GM18868 (cell line): ENCODE results near the gene CXorf66.
"Not testable (repeated sequence)": the region's sequence is repeated elsewhere in the genome, so short reads cannot be mapped to it uniquely, and the experiment has no call there.

ENCODE experiments used
- ATAC-seq: cut with Tn5 transposase; IDR thresholded peaks from one replicate; pipeline ENCODE4 v1.9.1; 2021; ENCODE audit warnings: mild to moderate bottlenecking, moderate library complexity; ENCODE audit not compliant: unreplicated experiment

The CXorf66 gene, protein sequence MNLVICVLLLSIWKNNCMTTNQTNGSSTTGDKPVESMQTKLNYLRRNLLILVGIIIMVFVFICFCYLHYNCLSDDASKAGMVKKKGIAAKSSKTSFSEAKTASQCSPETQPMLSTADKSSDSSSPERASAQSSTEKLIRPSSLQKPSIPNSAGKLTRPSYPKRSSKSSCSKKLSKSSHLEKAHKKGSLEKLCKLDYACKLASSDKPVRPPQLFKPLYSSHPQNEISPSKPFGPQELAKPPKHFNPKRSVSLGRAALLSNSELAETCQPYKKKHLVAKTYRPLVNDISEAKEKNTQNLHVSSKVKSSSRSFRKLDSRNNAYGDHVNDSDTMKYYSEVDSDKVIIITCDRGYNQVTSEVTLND

DNA sequence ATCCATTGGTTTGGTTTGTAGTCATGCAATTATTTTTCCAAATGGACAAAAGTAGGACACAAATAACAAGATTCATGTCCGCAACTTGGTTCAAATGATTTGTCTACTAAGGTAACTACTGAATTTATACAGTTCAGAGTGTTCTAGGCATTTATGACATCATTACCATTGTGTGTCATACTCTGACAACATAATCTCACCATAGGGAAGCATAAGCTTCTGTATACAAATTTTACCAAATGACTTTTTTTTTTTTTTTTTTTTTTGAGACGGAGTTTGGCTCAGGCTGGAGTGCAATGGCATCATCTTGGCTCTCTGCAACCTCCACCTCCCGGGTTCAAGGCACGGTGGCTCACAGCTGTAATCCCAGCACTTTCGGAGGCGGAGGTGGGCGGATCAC, at the start of gene CXorf66:
CXorf66 (minus strand) TSS at position 101 of the 400 bp plus-strand sequence; CDS start at position 76, 25 bp downstream.
- ATAC-seq, result no peak

DNA sequence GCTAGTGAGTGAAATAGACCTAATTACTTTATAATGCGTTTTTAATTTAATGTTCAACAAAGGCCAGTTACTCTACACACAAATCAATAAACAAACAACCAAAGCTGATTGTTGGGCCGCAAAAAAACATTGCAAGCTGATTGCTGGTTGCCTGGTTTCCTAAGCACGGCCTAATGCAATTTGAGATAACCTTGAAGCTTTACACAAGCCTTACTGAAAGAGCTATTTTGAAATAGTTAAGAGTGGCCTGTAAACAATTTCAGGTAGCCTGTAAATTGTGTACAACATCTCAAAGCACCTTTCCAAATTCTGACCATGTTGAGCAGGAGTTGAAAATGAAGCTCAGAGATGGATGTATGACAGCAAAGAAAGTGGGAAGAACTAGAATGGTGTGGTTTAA, 17.5 kb upstream of the CXorf66 start:
- ATAC-seq, result no peak

DNA sequence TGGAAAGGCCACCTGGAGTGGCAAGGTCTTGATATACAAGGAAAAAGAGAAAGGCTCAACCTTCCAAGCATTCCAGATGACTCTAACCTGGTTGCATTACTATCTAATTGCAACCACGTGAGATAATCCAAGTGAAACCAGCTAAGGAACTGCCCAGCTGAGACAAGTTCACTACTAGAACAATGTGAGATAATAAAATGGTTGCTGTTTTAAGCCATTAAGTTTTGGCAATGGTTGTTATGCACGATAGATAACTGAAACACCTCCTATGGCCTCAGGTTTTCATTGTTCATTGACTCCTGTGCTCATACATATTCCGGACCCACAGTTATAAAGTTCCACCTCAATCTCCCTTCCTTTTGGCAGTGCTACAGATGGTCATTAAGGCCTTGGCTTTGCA, 9.2 kb upstream of the CXorf66 start:
- no peak for ATAC-seq

DNA sequence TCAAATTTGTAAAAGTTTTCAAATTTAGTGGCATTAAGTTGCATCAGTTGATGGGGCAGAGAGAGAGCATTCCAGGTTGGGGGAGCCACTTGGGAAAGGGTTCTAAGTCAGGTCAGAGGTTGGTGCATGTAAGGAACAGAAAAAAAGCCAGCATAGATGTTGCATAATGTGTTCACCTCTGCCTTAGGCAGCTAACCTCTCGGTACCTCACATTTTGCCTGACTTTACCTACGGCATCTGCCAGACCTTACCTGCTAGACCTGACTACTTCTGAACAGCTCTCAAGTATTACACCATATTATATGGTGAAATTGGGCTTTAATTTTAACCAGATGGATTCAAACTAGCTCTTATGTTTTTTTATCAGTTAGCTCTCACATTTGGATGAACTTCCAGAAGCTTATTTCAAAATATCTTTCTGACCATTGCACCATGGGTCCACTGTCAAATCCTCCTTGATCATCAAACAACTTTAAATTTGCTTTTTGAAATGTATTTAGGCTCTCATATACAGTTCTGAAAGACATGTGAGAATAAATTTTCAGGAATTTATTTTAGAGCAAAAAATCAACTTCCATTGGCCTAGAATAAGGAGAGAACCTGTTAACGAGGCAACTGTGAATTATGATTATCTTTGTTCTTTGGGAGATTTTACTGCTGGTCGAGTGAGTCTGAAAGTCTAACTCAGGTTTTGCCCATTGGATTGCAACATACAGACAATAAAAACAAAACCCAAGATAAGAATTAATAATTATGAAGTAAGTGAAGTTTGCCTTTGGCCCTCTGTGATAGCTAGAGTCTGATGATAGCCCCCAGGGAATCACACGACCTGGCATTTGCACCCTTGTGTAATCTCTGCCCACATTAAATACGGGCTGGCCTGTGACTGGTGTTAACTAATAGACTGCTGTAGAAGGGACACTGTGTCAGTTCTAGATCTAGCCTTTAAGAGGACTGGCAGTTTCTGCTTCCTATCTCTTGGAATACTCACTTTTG, 7.6 kb upstream of the CXorf66 start:
- ATAC-seq, result no peak

DNA sequence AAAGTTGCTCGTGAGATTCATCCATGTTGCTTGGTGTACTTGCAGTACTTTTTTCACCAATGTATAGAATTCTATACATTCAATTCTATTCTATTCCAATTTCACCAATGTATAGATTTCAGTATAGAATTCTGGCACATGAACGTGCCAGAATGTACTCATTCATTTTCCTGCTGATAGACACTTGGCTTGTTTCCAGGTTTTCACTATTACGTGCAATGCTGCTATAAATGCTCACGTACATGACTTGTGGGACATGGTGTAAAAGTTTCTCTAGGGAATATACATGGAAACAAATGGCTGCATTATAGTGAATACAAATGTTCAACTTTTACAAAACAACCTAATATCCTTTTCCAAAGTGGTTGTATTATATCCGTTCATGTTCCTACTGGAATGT, 6.8 kb upstream of the CXorf66 start:
- ATAC-seq, result no peak

DNA sequence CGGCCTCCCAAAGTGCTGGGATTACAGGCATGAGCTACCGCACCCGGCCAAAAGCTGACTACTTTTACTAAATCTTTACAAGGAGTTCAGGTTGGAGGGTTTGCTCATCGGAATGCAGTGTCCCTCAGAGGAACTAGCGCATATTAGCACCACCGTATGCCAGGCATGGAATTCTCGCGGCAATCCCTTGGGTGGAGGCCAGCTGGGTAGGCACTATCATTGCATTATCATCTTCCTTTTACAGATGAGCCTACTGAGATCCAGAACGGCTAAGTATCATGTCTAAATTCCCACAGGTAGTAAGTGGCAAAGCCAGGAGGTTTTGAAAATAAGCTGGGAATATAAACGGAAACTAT, 6.1 kb upstream of the CXorf66 start:
- no peak for ATAC-seq

DNA sequence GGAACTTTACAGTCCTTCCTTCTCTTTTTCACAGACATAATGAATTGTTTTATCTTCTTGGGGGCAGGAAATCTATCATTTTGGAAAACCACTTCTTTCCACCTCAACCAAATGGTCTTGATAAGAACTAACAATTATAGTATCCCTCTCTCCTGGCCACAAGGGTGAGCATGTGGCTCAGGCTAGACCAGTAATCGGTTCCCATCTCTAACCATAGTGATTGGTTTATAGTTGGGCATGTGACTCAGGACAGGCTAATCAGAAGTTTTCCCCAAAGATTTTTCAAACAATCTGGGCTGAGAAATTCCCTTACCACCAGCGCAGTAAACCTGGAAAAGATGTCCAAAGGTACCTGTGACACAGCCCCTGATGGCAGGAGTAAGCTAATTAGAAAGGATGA, 4.0 kb upstream of the CXorf66 start:
- no peak for ATAC-seq

DNA sequence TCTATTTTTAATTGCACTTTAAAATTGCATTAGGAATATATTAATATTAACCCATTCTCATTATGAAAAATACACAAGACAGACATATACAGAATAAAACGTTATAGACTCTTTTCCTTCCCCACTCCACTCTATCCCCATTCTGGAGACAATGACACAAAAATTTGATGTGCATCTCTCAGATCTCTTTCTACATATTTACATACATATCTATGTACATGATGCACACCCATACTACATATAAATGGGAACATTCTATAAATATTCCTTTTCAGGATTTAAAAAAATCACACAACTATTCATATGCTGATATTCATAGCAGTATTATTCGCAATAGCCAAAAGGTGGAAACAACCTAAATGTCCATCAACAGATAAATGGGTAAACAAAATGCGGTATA, 2.4 kb upstream of the CXorf66 start:
- ATAC-seq, result no peak

DNA sequence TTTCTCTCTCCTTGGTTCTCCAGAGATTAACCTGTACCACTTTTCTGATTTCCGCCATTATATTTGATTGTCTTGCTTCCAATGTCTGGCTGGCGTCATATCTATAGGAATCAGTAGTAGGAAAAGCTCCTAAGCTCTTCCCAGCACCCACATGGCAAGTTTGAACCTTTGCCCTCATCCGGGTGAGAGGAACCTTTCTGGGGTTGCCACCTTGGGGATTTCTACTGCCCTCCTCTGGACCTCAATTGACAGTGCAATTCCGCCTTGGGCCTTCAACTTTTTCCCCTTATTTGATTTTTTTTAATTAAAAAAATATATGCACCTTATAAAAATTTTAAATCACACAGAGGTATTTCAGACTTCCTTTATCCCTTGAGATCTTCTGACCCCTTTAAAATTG, 2.0 kb upstream of the CXorf66 start:
- peak; percentile 61 for ATAC-seq

DNA sequence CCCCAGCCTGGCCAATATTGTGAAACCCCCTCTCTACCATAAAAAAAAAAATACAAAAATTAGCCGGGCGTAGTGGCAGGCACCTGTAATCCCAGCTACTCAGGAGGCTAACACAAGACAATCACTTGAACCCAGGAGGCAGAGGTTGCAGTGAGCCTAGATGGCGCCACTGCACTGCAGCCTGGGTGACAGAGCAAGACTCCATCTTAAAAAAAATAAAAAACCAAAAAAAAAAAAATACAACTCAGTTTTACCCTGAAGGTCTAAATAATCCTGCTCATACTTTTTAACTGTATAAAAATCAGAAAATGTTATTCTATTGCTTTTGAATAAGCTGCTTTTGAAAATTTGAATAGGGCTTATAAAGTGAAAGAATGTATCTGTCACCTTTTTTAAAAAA, 838 bp upstream of the CXorf66 start:
- ATAC-seq, result not testable (repeated sequence)

DNA sequence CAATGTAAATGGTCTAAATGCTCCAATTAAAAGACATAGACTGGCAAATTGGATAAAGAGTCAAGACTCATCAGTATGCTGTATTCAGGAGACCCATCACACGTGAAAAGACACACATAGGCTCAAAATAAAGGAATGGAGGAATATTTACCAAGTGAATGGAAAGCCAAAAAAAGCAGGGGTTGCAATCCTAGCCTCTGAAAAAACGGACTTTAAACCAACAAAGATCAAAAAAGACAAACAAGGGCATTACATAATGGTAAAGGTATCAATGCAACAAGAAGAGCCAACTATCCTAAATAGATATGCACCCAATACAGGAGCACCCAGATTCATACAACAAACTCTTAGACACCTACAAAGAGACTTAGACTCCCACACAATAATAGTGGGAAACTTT, 4.2 kb downstream of the CXorf66 start:
- ATAC-seq, result not testable (repeated sequence)

DNA sequence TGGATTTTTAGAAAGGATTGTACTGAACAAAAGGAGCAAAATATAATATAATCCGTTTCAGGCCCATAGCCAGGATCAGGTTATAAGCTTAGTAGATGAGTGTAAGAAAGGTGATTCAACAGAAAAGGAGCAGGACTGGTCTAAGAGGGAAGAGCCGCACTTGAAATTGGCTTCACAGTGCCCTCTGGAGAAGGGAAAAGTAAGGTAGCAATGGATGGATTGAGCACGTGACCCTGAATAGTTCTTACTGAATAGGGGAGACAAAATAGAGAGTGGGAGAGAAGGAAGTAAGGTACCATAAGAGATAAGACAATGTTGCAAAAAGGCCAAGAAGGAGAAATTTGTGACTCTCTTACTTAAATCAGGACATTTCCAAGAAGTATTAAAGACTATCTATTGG, 15.6 kb downstream of the CXorf66 start:
- no peak for ATAC-seq

DNA sequence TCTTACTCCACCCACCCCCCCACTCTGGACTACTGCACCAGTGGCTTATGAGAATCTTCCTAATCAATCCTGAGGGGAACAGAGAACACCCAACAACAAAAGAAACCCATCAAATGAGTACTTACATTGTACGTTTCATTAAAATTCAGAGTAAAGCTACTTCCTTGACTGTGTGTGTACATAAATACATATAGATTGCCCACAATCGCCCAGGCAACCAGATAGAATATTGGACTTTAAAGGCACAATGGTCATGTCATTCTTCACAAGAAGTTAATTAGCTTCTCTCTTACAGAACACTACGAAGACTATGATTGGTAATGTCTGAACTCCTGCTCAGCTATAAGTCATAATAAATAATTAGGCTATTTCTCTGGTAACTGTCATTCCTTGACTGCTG, 20.2 kb downstream of the CXorf66 start:
- no peak for ATAC-seq

DNA sequence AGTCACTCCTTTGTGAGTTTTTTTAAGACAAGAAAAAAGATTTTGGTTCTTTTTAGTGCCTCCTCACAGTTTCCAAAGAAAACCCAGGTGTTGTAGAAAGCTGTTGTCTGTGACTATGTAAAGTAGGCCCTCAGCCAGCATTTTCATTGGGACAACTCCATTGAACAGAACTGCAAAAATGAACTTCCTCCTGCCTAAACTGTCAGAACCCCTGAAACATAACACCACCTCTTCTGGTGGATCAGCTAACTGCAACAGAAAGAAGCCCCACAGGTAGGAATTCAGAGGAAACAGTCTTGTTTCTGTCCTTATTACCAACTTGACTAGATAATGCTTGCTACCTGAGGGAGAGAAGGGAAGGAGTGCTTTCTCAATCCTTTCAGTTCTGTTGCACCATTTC, 29.1 kb downstream of the CXorf66 start:
- no peak for ATAC-seq

DNA sequence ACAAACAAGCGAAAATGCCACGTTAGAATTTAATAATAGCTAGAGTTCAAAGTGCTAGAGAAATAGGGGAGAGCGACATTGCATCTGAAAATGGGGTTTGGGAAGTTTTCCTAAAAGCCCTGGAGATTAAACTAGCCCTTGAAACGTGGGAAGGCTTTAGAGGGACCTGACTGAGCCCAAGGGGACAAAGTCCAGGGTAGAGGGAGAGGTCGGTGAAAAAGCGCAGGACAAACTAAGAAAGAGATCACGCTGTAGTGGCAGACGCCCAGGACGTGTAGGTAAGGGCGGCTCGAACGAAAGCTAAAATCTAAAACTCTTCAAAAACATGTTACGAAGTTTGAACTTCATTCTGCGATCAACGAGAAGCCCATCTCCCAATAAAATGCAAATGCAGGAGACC, 31.4 kb downstream of the CXorf66 start:
- ATAC-seq, result no peak

DNA sequence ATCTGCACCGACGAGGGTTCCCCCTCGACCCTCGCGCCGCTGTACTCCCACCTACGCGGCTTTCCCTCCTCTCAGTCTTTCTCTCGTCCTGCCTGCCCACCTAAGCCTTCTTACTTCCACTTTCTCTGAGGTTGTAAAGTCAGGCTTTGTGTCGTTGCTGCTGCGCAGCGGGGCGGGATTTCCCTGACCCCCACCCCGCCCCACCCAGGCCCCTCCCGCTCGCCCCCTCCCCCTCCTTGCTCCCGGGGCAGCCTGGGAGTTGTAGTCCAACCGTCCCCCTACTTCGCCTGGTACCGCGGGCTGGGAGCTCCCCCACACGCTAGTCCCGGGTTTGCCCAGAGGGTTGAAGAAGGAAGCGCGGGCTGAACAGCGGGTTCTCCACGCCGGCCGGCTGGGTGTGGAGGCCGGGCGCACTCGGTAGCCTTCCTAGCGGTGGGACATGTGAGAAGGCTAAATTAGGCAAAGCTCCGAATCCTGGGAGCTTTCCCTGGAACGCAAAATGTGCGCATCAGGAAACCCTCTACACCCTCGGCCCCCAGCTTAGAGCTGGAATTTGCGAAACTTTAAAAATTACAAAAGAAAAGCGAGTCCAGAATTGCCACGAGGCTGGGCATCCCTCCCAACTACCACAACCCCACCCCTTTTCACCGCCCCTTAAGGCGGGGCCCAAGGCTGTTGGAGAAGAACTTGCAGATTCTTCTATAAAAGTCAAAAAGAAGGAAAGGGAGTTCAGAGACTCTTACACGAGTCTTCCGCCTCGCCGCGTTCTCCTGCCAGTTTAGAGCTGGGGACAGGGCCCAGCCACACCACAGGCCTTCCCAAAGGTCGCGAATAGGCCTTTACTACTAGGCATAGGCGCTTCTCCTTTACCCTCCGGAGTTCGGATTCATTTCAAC, 32.2 kb downstream of the CXorf66 start, which contains the start of gene ATP11C:
ATP11C (minus strand) TSS at position 153 of the 896 bp plus-strand sequence. CDS start 1,011 bp downstream, outside the sequence.
- ATAC-seq, result peak; percentile 78

DNA sequence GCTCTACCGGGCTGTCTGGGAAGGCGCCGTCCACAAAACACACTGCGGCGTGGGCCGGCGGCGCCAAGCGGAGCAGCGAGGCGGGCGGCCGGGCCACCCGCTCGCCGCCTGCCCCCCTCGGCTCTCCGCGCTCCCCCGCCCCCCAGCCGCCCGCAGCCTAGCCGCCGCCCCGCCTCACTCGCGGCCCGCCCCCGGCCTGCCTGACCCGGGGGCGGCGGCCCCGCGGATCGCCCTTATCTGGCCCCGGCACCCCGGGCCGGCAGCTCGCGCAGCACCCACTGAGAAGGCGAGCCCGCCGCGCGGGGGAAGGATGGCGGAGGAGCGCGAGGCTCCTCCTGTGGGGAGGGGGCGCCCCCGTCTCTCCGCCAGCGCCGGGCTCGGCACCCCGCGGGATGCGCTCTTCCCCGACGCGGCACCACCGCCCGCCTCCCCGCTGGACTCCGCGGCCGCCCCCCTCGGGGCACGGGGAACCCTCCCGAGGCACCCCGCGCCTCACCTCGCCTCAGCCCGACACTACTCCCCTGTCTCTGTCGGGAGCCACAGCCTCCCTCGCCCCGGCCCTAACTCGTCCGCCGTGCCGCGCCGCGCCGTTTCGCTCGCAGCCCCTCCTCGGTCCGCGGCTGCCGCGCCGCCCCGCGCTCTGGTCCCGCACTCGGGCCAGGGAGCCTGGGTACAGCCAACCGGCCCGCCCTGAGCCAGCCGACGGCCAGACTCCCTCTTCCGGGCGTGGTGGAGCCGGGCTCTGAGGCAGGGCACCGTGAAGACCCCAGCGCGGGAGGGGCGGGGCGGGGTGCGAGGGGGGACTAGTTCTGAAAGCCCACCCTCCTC, 33.0 kb downstream of the CXorf66 start:
- peak; percentile 38 for ATAC-seq

DNA sequence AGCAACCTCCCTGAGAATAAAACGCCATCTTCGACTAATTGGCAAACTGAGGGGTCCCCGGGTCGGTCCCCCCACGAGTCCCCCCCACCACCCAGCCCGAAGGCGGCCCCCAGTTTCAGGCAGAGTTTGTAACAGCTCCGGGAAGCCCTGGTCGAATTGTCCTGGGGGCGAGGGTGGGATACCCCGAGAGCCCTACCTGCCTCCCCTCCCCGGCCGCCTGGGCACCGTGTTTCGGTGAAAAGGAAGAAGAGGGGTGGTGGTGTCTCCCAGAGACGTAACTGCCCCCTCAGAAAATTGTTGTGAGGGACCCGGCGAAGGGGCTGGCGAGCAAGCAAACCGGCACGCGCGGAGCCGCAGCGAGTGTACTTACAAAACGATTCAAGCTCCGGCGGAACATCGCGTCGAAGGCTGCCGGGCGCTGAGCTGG, 33.7 kb downstream of the CXorf66 start:
- ATAC-seq, result no peak

DNA sequence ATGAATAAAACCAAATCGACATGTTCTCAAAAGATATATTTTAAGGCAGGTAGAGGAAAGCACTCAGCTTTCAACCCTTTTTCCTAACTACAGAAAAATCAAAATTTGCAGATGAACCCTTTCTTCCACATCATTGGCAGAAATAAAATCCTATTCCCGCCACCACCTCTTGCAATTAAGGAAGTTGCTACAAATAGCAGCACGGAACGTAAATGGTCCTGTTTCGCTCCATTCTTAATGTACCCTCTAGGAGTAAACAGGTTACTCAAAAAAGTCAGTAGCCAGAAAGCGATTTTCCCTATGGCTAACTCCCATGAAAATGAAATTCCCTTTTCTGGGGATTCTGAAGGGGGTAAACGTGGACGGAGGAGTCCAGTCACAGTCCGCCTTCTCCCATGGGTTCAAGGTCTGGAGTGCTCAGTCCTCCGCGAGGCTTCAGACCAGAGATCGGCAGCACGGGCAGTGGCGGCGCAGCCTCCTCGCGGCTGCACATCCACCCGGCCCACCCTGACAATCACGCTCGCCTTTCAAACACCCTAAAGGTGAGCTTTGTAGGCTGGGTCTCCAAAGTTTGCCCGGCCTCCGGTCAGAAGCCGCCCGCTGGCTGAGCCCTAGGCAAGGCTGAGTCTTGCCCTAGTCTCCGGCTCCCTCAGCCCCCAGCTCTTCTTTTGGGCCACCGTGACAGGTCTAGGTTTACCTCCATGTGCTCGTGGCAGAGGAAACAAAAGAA, 34.2 kb downstream of the CXorf66 start:
- no peak for ATAC-seq
